GM19099 (cell line): ENCODE data around the gene WASHC4.

Source experiments
- POLR2A ChIP-seq: IDR thresholded peaks from 3 replicates; pipeline ENCODE4 v1.6.1; 2011; ENCODE audit warnings: low read depth; ENCODE audit not compliant: insufficient read length; ENCODE audit errors: extremely low read depth

WASHC4 gene

DNA sequence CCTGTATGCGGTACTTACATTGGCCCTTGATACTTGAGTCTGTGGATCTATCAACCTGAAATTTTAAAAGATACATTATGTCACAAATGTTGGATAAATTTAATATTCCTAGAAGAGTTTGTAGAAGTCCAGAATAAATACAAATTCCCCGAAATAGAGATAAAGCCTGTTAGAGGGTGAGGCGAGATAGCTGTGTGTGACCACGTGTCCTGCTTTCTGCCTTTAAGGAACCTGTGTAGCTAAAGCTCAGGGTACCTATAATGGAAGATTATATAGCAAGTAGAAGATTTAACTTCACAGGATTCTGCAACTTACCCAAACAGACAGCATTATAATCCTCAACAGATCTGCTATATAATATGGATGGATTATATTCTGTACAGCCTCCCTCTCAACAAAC lies 69.7 kb downstream of the WASHC4 start:
- TF ChIP-seq POLR2A = no peak

DNA sequence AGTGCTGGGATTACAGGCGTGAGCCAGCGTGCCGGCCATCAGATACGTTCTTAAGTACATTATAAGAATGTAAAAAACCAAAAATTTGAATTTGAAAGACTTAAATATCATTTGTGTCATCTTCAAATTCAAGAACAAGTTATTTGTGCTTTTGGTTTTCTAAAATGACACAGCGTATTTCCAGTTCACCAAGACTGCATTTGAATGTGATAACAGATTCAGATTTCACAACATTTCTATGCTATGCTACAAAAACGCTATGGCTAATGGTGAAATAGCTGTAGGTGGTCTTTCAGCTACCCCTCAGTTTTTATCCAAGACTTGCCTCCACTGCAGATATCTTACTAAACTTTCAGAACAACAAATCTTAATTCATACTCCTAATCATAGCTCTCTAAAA lies 81.8 kb downstream of the WASHC4 start:
- TF ChIP-seq POLR2A = no peak

DNA sequence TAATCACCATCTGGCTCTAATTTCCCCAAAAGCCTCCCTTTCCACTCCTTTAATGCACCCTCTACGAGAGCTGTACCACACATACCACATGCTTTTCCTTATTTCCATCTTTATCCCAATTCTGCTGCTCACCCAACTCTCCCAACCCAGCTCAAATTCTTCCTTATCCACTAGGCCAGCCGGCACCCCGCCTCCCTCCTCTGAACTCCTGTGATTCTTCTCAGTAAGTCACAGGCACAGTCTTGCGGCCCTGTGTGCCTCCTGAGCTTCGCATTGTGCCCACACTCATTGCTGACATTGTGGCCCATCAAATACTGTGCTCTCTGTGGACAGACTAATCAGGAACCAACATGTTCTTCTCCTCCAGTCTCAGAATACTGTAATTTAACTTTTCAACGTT lies 83.0 kb downstream of the WASHC4 start:
- no peak for TF ChIP-seq POLR2A

DNA sequence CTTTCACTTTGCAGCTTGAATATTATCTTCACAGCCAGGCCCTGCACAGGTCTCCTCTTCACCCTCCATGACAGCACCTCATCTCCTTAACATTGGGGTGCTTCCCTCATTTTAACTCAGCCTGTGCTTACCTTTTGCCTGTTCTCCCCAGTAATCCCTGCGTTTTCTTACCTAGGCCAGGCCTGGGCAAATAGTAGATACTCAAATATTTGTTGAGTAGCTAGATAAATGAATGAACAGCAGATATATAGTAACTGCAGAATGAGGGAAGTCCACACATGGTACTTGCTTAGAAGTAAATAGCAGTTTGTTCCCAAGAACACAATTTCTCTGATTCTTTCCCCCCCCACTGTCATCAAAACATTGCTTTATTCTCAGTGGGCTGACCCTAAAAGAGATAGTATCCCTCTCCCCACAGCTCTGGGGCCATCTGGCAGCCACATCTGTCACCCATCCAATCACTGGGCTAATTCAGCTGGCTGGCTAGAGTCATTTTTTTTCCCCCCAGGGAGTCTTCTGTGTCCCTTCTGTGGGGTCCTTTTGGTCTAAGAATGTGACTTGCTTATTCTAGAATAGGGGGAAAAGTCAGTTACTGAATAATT lies 85.2 kb downstream of the WASHC4 start:
- TF ChIP-seq POLR2A = no peak

DNA sequence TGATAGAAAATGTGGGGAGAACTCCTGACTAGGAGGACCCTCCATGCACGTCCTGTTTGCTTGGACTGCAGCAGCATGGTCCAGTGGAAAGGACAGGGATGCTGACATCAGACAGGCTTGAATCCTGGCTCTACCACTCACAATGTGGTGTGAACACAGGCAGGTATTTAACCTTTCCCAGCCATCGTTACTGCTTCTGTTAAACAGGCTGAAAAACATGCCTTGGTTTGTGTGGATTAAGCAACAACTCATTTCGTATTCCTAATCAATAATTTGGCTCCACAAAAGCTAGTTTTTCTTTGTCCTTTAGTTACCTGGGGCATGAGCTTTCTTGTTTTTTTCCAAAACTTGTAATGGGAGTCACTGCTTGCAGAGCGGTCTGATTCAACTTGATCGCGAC lies 87.4 kb downstream of the WASHC4 start:
- no peak for TF ChIP-seq POLR2A

DNA sequence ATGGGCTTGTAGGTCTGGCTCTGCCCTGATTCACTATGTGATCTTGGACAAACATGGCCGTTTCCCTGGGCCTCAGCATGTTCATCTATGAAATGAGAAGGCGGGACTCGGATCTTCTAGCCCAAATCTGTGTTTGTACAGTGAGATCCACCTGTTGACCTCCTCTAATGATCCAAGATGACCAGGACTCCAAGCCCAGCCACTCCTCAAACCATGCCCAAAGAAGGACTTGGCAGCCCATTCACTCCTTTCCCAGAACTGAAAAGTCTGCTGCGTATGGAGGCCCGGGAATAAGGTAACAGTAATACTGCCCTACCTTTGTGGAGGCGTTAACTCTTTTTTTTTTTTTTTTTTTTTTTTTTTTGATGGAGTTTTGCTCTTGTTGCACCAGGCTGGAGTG lies 88.6 kb downstream of the WASHC4 start:
- no peak for TF ChIP-seq POLR2A

DNA sequence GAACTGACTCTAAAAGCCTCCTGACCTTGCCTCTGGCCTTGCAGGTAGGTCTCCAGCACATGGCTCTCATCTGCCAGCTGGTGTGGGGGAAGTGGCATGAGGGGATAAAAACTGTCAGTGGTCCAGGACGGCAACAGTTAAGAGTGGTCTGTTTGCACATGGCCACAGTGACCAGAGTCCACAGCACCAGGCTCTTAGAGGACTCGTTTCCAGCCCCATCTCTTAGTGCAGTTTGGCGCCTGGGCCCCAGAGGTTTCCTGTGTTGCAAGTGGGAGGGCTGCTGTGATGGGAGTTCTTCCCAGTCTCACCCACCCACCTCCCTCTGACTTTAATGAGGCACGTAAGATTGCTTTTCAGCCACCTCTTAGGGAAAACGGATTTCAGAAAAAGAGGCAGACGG lies 91.4 kb downstream of the WASHC4 start:
- no peak for TF ChIP-seq POLR2A

DNA sequence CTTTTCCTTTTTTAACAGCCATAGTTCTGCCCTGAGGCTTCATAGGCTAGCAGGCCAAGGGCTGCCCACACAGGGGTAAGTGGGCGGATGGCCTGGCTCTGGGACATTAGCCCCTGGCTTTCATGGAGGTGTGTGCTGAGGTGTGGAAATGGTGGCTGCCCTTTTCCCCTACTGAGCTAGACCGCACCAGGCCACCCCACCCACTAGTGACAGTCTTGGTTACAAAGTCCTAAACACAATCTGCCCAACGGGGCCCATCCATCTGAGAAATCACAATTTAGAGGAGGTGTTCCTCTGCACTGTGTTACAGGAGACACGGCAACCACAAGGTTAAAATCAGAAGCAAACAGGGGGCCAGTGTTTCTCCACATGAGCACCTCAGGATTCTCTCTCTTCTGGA lies 92.9 kb downstream of the WASHC4 start:
- TF ChIP-seq POLR2A = no peak

DNA sequence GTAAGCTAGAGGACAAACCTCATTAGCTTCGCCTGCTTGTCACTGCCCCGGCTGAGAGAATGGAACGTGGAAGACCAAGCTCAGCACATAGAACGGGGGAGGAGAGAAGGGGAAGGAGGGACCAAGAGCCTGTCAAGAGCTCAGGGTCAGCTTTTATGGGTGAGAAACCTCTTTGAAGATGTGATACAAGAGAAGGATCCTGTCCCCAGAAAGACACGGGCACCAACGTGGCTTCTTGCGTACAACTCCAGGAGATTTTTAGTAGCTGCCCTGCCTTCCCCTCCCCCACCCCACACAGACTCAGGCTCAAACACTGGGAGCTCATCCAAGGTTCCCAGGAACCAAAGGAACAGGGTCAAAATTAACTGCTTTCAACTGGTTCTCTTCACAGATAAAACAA lies 93.8 kb downstream of the WASHC4 start:
- TF ChIP-seq POLR2A = no peak

DNA sequence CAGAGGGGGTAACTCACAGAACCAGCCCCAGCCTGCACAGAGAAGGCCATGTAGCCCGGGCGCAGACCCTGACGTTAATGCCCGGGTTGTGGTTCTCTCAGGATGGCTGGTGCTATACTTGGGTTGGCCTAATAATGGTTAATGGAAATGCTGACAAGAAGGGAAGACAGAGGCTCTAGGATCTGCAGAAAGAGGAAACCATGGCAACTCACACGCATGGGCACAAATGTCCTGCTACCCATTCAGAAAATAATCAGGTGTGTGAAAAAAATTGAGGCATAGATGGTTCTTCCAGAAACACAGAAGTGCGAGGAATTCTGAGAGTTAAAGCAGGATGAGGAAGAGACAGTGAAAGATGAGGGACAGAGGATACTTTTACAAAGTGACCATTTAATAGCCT lies 94.7 kb downstream of the WASHC4 start:
- no peak for TF ChIP-seq POLR2A

DNA sequence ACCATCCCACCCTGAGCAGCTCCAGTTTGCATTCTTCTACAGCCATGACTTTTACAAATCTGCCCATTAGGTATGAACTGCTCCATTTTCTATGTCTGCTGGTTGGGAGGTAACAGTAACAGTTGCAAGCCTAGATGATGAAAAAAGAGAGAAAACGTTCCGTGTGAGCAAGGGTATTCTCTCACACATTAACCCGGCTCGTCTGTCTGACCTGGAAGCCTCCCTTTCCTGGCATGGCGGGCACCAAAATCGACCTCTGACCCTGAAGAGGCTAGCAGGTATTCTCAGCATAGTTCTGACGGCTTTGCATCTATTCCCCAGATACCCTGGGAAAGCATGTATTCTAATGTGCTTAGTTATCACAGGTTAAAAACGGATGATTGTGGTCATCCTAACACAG lies 96.6 kb downstream of the WASHC4 start:
- TF ChIP-seq POLR2A = no peak

DNA sequence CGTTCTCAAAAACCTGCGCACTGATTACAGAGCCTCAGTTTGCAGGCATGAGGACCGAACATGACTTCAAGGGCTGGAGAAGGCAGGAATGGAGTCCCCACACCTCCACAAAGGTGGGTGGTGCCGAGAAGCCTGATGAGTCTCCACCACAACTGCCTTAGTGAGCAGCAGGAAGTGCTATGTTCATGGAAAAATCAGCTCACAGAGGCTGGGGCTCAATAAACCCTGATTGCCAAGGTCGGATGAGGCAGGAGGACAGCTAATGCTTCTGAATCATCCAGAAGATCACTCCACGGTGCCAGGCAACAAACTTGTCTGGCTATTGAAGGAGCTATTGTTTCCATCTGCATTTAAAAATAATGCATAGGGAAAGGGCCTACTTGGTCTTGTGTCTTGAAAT lies 97.4 kb downstream of the WASHC4 start:
- no peak for TF ChIP-seq POLR2A

DNA sequence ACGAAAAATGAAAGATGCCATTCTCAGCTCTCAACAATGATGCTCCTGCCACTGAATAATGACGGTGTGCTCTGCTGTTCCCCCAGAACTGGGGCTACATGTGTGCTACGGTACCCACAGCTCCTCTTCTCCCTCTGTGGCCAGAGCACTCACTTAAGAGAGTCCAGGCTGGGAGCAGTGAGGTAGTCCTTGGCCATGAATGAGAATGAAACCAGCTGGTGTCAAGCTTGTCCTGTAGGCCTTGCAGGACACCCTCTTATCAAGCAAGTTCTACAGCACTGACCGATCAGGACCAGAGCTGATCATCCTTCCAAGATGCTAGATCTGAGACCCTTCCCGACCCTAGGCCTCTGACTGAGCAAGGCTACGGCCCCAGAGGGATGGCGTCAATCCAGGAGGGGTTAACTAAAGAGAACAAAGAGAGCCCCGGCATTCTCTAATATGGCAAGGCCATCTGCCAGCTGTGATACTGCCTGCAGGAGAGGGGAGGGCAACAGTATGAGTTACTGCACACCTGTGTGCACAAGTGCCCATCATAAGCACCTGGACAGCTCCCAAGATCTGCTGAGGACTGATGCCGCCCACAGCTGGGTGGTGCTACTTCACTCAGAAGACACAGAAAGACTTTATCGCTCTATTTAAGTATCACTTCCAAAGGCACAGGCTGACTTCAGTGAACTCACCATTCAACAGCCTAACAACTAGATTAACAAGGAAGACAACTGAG lies 98.0 kb downstream of the WASHC4 start:
- no peak for TF ChIP-seq POLR2A

DNA sequence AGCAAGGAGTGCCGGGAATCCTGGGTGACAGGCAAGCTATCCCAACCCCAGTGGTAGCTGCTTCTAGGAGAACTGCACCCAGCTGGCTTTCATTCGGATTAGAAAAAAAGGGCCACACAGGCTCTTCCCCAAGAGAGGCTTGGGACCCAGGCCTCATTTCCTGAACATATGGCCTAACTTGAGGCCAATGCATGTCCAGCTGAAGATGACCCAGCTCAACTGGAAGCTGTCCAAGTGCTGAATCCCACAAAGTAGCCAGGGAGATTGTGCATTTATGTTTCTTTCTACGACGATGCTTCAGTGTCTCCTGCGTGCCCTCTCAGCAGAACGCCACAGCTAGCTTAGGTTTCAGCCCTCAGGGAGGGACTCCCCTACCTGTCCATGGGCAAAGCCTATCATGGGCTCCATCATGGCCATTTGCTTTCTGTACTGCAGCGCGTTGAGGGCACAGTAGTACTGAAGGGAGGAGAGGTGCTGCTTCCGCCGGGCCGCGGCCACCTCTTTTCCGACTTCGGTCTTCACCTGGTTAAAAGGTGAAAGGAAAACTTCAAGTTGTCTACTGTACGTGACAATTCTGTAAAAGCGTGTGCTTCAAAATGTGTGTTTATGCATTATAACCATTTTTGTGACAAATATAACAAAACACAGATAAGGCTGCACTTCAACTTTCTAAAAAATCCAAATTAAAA lies 99.3 kb downstream of the WASHC4 start:
- no peak for TF ChIP-seq POLR2A

DNA sequence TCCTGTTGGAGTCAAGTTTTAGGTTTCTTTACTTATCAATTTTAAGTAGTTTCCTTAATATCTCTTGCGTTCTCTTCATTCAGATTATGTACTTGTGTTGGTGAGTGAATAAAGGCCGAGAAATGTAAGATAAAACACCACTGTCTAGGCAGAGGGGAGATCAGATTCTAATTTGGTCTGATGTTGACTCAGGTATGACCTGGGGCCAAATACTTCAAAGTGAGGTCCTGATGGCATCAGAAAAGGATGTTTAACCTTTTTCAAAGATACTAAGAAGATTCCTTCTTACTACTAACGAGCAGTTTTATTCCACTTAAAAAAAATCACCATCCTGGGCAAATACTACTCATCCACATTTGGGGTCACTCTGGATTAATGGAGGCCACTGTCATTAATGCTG lies 101.6 kb downstream of the WASHC4 start:
- TF ChIP-seq POLR2A = no peak

DNA sequence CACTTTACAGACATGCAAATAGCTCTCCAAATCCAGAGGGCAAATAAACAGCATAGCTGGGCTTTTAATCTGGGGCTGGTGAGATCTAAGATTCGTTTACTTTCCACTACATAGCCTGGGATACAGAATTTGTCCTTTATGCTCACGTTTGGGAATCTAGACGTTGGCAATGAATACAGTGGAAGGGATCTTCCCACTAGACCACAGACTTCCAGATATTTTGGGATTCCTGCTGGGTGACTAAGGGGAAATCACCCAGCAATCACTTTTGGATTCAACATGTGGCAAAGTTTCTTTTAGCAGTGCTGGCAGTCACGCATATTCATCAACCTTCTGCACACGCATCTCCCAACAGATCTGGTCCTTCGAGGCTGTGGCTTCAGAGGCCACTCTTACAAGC lies 104.9 kb downstream of the WASHC4 start:
- no peak for TF ChIP-seq POLR2A
